Adrenal gland (tissue), 12 donors: ENCODE measurements around the gene DHFR. TPM values are rescaled to one million over a fixed set of nuclear protein-coding genes. Genes with fewer than 3 reads are reported as not detected.

ENCODE experiments used
- DNase-seq, 7 donors: peaks; one replicate each; pipeline ENCODE4 v3.0.0-alpha.2; 2019 to 2020
- H3K27ac ChIP-seq, 5 donors: fragments of 200-600 bp; sonication (generic) in 4 of 5; 1 replicate in 3 of 5; 2 replicates in 2 of 5; pipeline versions ENCODE4 v1.5.1 to v1.8.0; 2016 to 2020; ENCODE audit warnings: mild to moderate bottlenecking in 1 of 5
- H3K27me3 ChIP-seq: fragments of 200-600 bp; 2 replicates; pipeline ENCODE4 v1.8.0; 2021
- H3K36me3 ChIP-seq, 2 donors: fragments of 200-600 bp; replicated peaks in 1 of 2; 1 replicate in 1 of 2; 2 replicates in 1 of 2; pipeline versions ENCODE4 v1.5.1 to v1.8.0; 2018 to 2022
- H3K4me1 ChIP-seq, 2 donors: fragments of 200-600 bp; replicated peaks in 1 of 2; 1 replicate in 1 of 2; 2 replicates in 1 of 2; pipeline versions ENCODE4 v1.5.1 to v1.8.0; 2018 to 2021
- H3K4me3 ChIP-seq, 4 donors: fragments of 200-600 bp; sonication (generic) in 3 of 4; one replicate each; pipeline ENCODE4 v1.5.1; 2016 to 2018
- H3K9me3 ChIP-seq, 3 donors: fragments of 200-600 bp; sonication (generic) in 1 of 3; replicated peaks in 1 of 3; 1 replicate in 2 of 3; 2 replicates in 1 of 3; pipeline versions ENCODE4 v1.5.1 to v1.8.0; 2016 to 2021
- POLR2A ChIP-seq, 2 donors: fragments of 450-650 bp; IDR thresholded peaks; one replicate each; pipeline ENCODE4 v1.6.1; 2017; ENCODE audit warnings: antibody characterized with exemption in 2 of 2, mild to moderate bottlenecking in 2 of 2, moderate library complexity in 1 of 2
- WGBS, 4 donors: extraction: QIAGEN DNeasy Blood & Tissue Kit in 2 of 4; methylation state at CpG; one replicate each; pipeline versions ENCODE4 v1.1.5 to v1.1.7; 2013 to 2017; 5-methylcytosine and 5-hydroxymethylcytosine counted together
- intact Hi-C, 2 donors: fragments of 100-400 bp; cut with DNase I; formaldehyde crosslinking; loops; one replicate each; pipeline versions ENCODE4 v1.14.1 to v1.15.0; 2022 to 2023
- polyA plus RNA-seq, 3 donors: library from polyadenylated mRNA; stranded (reverse); fragments of 200-250 nt in 2 of 3; fragments of 350-450 nt in 1 of 3; fragmentation: Illumina TruSeq in 1 of 3; extraction: RNeasy Lipid Tissue Mini Kit (QIAGEN cat#74804) in 1 of 3; gene quantifications; one replicate each; pipeline ENCODE4 v1.2.3, GENCODE V29; 2013 to 2014
- total RNA-seq, 9 donors: library from RNA; depleted of rRNA in 4 of 9; stranded (reverse); fragments of >200 nt in 4 of 9; fragments of 120-200 nt in 1 of 9; fragmentation: NEBNext Ultra II Directional in 1 of 9; extraction: Animal tissue kit (Norgen Biotek cat#: 25700) in 1 of 9; gene quantifications; one replicate each; pipeline versions ENCODE4 v1.1.0 to v1.2.4, GENCODE V29; 2013 to 2023
- TF ChIP-seq, protein P1 (sequence below), 6 experiments: fragments of 450-650 bp in 4 of 6; fragments of 200-600 bp in 2 of 6; sonication (generic) in 1 of 6; IDR thresholded peaks; 1 replicate in 5 of 6; 2 replicates in 1 of 6; pipeline versions ENCODE4 v1.5.1 to v1.8.0; 2016 to 2021; ENCODE audit warnings: antibody characterized with exemption in 6 of 6, mild to moderate bottlenecking in 2 of 6, moderate library complexity in 1 of 6
- donor health status: healthy with polysubstance abuse.
- donor health status: Bipolar disorder and iron deficiency.
- donor health status: DM: yes; HTN: yes; CAD: no.
- donor health status: DM: no; HTN: no; CAD: no.
- donor health status: DM: no; HTN: no; CAD: no.
- donor health status: DM: yes; HTN: yes; CAD: no.

DHFR gene
- total and polyA plus RNA-seq, 12 donors, result 4.4 to 24.2 (median 8.6) TPM

DNA sequence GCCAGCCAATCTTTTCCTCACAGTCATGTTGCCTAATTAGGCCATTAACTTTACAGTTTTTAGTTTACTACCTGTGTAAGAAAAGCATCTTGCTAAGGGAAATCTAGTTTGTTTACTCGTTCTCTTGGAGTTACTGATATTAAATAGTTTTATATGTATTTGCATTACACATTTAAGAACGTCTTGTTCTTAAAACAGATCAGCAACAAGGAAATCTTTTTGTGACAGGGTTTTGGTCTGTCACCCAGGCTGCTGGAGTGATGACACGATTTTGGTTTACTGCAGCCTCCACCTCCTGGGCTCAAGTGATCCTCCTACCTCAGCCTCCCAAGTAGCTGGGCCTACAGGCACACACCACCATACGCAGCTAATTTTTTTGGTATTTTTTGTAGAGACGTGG lies 29.6 kb downstream of the DHFR start:
- TF ChIP-seq POLR2A (IDR thresholded peaks at IDR 0.05), result no peak
- TF ChIP-seq, protein P1, sequence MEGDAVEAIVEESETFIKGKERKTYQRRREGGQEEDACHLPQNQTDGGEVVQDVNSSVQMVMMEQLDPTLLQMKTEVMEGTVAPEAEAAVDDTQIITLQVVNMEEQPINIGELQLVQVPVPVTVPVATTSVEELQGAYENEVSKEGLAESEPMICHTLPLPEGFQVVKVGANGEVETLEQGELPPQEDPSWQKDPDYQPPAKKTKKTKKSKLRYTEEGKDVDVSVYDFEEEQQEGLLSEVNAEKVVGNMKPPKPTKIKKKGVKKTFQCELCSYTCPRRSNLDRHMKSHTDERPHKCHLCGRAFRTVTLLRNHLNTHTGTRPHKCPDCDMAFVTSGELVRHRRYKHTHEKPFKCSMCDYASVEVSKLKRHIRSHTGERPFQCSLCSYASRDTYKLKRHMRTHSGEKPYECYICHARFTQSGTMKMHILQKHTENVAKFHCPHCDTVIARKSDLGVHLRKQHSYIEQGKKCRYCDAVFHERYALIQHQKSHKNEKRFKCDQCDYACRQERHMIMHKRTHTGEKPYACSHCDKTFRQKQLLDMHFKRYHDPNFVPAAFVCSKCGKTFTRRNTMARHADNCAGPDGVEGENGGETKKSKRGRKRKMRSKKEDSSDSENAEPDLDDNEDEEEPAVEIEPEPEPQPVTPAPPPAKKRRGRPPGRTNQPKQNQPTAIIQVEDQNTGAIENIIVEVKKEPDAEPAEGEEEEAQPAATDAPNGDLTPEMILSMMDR (IDR thresholded peaks at IDR 0.05), result no peak
- Histone ChIP-seq H3K27me3 (no peaks in the 10 kb centered on the region), H3K9me3 (no peaks in the 10 kb centered on the region), H3K4me1 (no peaks in the 10 kb centered on the region), H3K4me3 (no peak overlapping the region), H3K27ac (no peak overlapping the region), H3K36me3 (no peaks in the 10 kb centered on the region)
- no peak for DNase-seq
- intact Hi-C loops, result no loop called here
- 89 to 94% (median 91%) methylated on average over 5 of the region's 5 CpGs for WGBS, 4 donors

DNA sequence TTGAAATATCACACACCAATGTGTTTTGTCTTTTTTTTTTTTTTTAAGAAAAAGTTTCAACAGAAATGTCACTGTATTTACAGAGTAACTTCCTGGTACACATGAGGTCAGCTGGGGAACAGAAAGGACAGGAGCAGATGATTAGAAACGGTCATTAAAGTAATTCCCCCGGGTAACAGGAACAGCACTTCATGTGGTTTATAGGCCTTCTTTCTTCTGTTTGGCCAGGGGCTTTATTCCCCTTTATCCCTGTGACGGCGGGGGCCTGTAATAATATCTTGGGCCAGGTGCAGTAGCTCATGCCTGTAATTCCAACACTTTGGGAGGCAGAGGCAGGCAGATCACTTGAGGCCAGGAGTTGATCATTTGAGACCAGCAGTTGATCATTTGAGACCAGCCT lies 30.8 kb downstream of the DHFR start:
- TF ChIP-seq, protein P1 (IDR thresholded peaks at IDR 0.05), result no peak
- no peak for TF ChIP-seq POLR2A (IDR thresholded peaks at IDR 0.05)
- 65 to 89% (median 74%) methylated on average over 4 of the region's 4 CpGs for WGBS, 4 donors
- no peaks in the 10 kb centered on the region for H3K4me1 ChIP-seq
- no peaks in the 10 kb centered on the region for H3K27me3 ChIP-seq
- DNase-seq, result no peak
- intact Hi-C loops, result no loop called here
- no peaks in the 10 kb centered on the region for H3K9me3 ChIP-seq
- H3K4me3 ChIP-seq, result no peak overlapping the region
- H3K36me3 ChIP-seq, result no peaks in the 10 kb centered on the region
- no peak overlapping the region for H3K27ac ChIP-seq

DNA sequence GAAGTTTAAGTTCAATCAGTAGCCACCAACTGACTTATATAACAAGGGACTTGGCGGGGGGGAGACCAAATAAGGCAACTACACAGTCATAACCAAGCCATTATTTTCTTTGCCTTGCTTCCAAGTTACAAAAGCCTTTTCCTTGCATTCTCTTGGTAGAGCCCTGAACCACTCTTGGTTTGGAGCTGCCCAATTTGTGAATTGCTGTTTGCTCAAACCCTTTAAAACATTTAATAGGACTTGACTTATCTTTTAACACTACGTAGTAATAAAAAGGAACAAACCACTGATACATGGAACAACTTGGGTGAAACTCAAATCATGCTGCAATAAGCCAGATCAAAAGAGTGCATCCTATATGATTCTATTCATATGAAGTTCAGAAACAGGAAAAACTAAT lies 32.0 kb downstream of the DHFR start:
- no peak overlapping the region for H3K27ac ChIP-seq
- H3K36me3 ChIP-seq, result no peaks in the 10 kb centered on the region
- H3K4me1 ChIP-seq, result no peaks in the 10 kb centered on the region
- 91 to 98% (median 96%) methylated on average over 2 of the region's 2 CpGs for WGBS, 4 donors
- no peaks in the 10 kb centered on the region for H3K27me3 ChIP-seq
- TF ChIP-seq, protein P1 (IDR thresholded peaks at IDR 0.05), result no peak
- no peak for TF ChIP-seq POLR2A (IDR thresholded peaks at IDR 0.05)
- H3K9me3 ChIP-seq, result no peaks in the 10 kb centered on the region
- DNase-seq, result no peak
- intact Hi-C loops, result no loop called here
- no peak overlapping the region for H3K4me3 ChIP-seq

DNA sequence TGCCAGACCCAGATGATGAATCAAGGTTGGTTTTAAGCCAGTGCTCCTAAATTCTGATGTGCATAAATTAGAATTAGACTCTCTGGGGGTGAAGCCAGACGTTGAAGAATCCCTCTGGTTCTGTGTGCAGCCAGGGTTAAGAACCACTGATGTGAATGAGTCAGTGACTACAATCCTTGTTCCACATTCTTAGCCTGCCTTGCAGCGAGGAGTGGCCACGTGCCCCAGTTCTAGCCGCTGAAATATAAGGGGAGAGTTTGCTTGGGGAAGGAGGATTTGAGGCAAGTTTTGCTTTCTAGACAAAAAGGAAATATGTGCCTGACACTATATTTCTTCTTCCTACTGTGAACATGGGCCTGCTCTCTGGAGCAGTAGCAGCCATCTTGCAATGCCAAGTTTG lies 34.6 kb downstream of the DHFR start:
- H3K9me3 ChIP-seq, result no peaks in the 10 kb centered on the region
- DNase-seq, result peak in 2 of 7 donors; percentile 11 to 18
- no peaks in the 10 kb centered on the region for H3K27me3 ChIP-seq
- no peak overlapping the region for H3K4me3 ChIP-seq
- TF ChIP-seq POLR2A (IDR thresholded peaks at IDR 0.05), result no peak
- TF ChIP-seq, protein P1 (IDR thresholded peaks at IDR 0.05), result no peak
- no peak overlapping the region for H3K27ac ChIP-seq
- intact Hi-C loops, result no loop called here
- no peaks in the 10 kb centered on the region for H3K36me3 ChIP-seq
- H3K4me1 ChIP-seq, result no peaks in the 10 kb centered on the region
- WGBS, 4 donors, result 69 to 96% (median 76%) methylated on average over 3 to 4 of the region's 4 CpGs
